ENCODE data around the gene UBTF.

DNA sequence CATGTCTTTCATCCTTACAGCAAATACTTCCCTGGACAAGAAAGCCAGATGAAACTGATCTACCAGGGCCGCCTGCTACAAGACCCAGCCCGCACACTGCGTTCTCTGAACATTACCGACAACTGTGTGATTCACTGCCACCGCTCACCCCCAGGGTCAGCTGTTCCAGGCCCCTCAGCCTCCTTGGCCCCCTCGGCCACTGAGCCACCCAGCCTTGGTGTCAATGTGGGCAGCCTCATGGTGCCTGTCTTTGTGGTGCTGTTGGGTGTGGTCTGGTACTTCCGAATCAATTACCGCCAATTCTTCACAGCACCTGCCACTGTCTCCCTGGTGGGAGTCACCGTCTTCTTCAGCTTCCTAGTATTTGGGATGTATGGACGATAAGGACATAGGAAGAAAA is 29.0 kb downstream of the UBTF start:
- TF ChIP-seq, protein P1, sequence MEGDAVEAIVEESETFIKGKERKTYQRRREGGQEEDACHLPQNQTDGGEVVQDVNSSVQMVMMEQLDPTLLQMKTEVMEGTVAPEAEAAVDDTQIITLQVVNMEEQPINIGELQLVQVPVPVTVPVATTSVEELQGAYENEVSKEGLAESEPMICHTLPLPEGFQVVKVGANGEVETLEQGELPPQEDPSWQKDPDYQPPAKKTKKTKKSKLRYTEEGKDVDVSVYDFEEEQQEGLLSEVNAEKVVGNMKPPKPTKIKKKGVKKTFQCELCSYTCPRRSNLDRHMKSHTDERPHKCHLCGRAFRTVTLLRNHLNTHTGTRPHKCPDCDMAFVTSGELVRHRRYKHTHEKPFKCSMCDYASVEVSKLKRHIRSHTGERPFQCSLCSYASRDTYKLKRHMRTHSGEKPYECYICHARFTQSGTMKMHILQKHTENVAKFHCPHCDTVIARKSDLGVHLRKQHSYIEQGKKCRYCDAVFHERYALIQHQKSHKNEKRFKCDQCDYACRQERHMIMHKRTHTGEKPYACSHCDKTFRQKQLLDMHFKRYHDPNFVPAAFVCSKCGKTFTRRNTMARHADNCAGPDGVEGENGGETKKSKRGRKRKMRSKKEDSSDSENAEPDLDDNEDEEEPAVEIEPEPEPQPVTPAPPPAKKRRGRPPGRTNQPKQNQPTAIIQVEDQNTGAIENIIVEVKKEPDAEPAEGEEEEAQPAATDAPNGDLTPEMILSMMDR (conservative IDR thresholded peaks at IDR 0.05; ENCODE audit: low read depth, low read length), result no peak
- no peak for TF ChIP-seq EZH2 (IDR thresholded peaks at IDR 0.05; ENCODE audit: borderline replicate concordance, low read depth, low read length, poor library complexity, severe bottlenecking)

Data from A673 (cell line).